Measurements from ENCODE around the gene SMYD2.

The SMYD2 gene

DNA sequence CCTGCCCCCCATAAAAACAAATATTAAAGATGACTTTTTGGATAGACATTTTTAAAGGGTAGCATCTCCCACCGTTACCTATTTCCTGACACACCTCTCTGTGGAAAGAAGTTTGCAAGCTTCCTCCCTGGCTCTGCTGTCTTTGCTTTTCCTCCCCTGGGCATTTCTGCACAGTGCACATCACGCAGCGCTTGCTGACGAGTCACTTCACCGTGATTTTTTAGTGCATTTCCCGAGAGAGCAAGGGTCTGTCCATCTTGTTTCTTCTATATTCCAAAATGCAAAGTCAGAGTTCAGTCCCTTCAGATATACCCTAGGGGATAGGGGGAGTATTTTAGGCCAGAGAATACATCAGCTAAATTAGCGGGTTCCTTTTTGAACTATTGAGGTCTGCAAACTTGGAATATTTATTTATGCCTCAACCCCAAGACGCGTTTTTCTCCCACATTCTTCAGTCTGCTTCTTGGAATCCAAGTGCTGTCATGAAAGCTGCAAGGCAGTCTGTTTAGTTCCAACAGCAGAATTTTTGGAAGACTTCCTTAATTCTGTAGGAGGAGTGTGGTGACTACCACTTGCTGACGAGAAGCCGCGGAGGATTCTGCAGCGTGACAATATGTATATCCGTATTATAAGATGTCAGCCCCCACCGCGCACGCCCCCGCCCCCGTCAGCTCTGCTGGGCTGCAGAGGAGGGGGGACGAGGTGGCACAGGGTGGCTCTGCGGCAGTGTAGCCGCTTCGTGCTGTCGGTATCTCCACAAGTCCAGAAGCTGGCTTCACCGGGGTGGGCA lies 22.4 kb downstream of the SMYD2 start:
- DNase-seq, result no peak

DNA sequence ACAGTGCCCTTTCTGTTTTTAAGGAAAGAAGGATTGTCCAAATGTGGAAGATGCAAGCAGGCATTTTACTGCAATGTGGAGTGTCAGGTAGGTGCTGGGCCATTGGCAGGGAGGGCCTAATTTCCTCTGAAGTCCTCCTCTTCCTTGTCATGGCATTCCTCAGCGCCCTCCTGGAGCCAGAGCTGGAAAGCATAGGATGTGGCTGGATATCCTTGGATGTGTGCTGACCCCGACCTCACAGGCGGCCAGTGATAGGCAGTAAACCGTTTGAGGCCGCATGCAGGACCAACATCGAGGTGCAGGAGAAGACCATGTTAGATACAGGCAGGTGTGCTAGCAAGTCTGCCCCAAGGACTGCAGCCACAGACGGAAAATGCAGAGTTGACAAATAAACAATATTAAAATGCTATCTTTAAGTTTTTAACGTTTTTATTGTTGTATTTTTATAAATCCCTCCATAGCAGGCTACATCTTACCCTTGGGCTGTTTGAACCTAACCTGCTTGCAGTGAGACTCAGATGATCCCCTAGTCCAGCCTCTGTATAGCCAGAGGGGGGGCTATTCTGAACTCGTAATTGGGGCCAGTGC lies 24.3 kb downstream of the SMYD2 start:
- DNase-seq, result no peak

GRCh38 chr1:214306269-214306668 lies 25.3 kb downstream of the SMYD2 start:
- DNase-seq, result no peak

GRCh38 chr1:214310010-214310409 lies 29.1 kb downstream of the SMYD2 start:
- no peak for DNase-seq

DNA sequence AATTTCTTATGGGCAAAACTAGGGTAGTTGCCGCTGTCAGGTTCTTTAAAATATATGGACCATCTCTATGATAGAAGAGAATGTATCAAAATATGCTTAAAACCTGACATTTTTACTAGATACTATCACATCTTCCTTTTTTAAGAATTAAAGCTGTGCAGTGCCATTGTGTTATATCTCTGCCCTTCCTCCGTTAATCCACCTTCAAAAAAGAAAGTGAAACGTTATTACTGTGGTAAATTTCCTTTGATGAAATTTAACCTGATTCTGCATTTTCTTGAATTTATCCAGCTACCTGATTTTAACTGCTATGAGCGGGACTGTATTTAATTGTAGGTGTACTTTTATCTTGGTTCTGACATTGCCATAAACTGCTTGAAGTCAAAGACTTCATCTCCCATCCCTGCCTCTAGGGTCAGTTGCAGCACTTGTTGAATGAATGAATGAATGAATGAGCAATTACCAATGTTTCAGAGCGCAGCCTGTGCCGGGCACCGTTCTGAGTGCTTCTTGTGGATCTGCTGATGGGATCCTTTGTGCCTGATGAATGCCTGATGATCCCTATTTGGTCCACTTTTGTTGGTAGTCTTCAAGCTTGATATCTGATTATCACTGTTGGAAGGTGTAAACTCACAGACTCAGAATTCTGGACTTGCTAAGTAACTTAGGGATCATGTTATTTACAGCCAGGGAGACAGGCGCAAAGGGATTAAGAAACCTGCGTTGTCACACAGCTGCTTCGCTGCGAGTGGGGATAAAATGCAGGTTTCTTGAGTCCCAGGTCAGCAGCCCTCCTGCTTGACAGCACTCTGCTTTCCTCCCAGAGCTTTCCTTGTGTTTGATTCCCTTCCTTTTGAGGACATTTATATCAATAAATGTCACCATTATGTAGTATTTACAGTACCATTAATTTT lies 30.1 kb downstream of the SMYD2 start:
- no peak for DNase-seq

GRCh38 chr1:214312530-214313051 lies 31.6 kb downstream of the SMYD2 start:
- no peak for DNase-seq

GRCh38 chr1:214314178-214314843 lies 33.4 kb downstream of the SMYD2 start:
- DNase-seq, result no peak

DNA sequence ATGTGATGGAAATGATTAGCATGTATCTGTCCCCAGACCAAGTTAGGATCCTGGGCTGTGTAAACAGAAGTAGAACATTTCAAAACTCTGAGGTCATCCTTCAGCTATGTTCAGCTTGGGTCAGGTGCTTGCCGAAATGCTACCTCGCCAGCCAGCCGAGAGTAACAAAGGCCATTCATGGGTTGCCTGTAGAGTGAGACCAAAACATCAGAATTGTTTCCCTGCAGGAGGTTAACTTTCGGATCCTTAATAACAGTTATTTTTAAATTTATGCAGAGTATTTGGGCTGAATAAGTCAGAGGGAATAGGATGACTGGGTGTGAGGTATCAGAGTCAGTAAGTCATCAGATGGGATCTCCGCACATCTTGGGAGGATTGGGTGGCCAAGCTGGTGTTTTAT lies 35.6 kb downstream of the SMYD2 start:
- no peak for DNase-seq

DNA sequence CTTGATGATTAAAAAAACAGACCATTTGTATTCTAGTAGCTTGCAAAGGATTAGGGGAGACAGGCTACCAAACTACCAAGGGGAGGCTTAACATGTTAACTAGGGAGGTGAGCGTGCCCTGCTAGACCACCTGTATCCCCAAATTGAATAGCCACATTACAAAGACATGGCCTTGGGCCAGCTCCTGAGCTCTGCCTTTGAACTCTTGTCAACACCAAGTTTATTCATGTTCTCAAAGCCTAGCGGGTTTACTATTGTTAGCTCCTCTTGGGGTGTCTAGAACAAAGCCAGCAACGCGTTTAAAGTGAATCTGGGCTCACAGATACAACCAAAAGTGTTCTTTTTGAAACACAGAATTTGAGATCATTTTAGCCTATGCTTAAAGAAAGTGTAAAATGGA lies 36.3 kb downstream of the SMYD2 start:
- DNase-seq, result no peak

DNA sequence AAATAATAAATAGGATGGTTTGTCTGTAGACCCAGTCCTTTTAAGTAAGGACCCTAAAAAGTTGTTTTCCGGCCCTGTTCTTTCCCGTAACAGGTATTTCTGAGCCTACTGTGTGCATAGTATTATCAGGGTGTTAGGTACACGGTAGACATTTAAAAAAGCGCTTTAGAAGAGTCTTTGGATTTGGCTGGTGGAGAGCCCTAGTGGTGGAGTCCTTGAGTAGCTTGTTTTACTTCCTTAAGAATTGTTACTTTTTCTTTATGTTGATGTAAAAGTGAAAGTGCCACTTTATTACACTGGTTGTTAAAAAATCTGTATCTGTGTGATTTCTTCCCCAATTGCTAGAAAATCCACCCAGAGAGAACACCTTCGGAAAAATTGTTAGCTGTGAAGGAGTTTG lies 36.8 kb downstream of the SMYD2 start:
- DNase-seq, result no peak

- DNase-seq, result no peak
Measured at GRCh38 chr1:214318356-214318755, 37.4 kb downstream of the SMYD2 start.

GRCh38 chr1:214318956-214319736 lies 38.2 kb downstream of the SMYD2 start:
- DNase-seq, result no peak

GRCh38 chr1:214319938-214320337 lies 39.0 kb downstream of the SMYD2 start:
- DNase-seq, result no peak

DNA sequence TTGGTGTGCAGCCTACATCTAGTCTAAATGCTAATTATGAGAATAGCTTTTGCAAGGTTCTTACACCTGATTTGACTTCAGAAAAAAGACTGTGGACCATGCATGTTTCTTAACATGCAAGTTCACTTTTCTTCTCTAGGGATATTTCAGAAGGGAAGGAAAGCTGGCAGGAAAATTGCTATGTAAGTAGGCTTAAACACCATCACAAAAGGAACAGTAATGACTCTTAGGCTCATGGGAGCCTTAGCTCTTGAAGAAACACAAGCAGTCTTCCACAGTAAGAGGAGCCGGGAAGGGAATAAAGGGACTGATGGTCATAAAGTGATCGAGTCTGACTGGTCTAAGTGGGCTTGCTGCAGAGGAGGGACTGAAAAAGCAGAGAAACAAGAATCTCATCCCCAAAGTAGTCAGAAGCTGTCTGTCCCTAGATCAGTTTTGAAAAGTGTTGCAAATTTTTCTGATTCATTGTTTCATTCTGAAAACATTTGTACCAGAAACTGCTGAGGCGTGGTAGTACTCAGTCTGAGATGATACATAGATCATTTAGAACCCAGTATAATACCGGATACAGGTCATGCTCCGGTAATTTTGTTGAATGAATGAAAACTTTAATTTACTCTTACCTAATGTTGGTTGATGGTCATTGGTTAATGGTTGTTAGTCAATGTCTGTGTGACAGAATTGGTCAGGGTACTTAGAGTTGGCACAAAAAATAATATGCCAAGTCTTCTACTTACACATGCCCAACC lies 40.9 kb downstream of the SMYD2 start:
- no peak for DNase-seq

GRCh38 chr1:214324896-214325800 lies 44.2 kb downstream of the SMYD2 start:
- no peak for DNase-seq

- no peak for DNase-seq
Measured at GRCh38 chr1:214326406-214326805, 45.4 kb downstream of the SMYD2 start.

DNA sequence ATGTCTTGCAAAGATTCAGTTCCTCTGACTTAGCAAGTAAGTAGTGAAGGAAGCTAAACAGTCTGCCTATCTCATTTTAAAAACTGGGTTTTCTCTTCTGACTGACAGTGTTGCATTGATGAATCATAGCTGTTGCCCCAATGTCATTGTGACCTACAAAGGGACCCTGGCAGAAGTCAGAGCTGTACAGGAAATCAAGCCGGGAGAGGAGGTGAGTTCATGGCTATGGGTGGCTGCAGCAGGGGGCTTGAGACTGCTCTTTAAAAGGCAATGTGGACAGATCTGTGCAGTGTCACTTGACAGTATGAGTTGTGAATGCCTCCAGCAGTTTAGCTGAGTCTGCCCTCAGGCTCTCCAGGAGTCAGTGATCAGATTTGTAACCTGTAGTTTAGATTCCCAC lies 46.6 kb downstream of the SMYD2 start:
- no peak for DNase-seq

DNA sequence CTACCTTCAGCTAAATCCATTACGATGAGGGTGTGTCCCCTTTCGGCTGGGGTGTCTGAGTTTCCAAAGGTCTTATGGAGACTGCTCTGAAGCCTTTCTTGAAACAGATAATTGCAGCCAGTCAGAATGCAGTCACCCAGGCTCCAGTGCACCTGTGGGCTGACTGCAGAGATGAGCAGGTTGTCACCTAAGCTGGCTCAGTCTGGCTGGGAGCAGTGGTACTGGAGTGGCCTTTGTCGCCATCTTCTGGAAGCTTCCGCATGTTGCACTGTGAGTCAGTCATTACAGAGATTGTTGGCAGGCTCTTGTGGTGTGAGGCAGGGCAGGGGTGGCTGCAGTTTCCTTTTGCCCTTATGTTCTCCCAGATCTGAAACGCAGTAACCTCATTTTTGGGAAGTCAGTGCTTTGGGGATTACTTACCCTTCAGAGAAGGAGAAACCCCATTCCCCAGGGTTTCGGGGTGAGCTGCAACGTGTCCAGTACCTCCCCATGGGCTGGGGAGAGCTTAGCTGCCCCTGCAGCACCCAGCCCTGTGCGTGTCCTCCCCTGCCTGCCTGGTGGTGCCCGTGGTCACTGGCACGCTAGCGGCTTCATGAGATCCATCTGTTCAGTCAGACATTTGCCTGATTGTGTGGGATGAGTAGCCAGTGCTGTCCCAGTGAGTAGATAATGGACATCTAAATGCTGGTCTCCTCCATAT lies 48.0 kb downstream of the SMYD2 start:
- peak; percentile 85 for DNase-seq

DNA sequence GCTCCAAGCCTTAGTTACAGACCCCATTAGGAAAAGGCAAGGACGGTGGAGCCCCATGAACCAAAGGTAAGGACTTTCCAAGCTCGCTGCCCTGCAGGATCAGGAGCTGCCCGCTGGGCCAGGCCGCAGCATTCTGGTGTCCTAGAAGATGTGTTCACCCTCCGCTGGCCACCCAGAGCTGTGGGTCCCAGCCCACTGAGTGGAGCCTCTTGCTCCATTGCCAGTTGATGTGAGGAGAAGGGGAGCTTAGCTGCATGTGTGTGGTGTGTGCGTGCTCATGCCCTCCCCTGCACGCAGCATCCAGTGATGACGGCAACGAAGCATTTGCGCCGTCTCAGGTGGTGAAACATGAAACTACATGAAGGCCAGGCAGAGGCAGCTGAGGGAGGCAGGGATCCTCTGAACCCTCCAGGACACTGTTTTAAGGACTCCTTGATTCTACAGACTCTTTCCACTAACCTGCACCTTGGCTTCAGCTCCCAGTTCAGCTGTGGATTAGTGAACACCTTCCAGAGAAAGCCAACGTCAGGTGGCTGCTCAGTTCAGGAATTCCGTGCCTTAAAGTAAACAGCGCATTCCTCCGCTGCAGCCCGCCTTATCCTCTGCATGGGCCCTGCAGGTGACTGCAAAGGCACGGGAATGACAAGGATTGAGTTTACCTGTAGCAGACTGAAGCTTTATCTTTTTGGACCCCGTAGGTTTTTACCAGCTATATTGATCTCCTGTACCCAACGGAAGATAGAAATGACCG lies 48.7 kb downstream of the SMYD2 start:
- no peak for DNase-seq

All from activated CD4-positive, alpha-beta T cell treated with anti-CD3 and anti-CD28 coated beads for 48 hours (primary cell).